ENCODE measurements around the gene CCNC.

GRCh38 chr6:99495466-99495865, 73.0 kb downstream of the CCNC start:
- TF ChIP-seq REST (IDR thresholded peaks at IDR 0.05), result no peak
- no peak for TF ChIP-seq CEBPB (IDR thresholded peaks at IDR 0.05)
- no peak for TF ChIP-seq BHLHE40 (IDR thresholded peaks at IDR 0.05; ENCODE audit: low read depth, low read length)
- TF ChIP-seq CTCF (IDR thresholded peaks at IDR 0.05), result no peak
- no peak for TF ChIP-seq NR3C1 (IDR thresholded peaks at IDR 0.05)
- TF ChIP-seq POLR2AphosphoS2 (conservative IDR thresholded peaks at IDR 0.05; ENCODE audit: low read length), result no peak
- no peak for TF ChIP-seq POLR2A (IDR thresholded peaks at IDR 0.05; ENCODE audit: low read length)
- no peak for TF ChIP-seq PHF8 (IDR thresholded peaks at IDR 0.05; ENCODE audit: borderline replicate concordance, low read depth)
- TF ChIP-seq HMGXB4 (CRISPR knock-in tag; IDR thresholded peaks at IDR 0.05; ENCODE audit: borderline replicate concordance), result no peak
